AG20443 (cell line): ENCODE results near the gene KCTD17.

ENCODE experiments used
- DNase-seq: peaks from one replicate; pipeline ENCODE4 v3.0.0; 2012; ENCODE audit warnings: low spot score, mixed read lengths

Gene KCTD17

GRCh38 chr22:37103656-37104452, 52.3 kb downstream of the KCTD17 start:
- DNase-seq, result no peak

GRCh38 chr22:37105154-37105553, 53.6 kb downstream of the KCTD17 start:
- no peak for DNase-seq

DNA sequence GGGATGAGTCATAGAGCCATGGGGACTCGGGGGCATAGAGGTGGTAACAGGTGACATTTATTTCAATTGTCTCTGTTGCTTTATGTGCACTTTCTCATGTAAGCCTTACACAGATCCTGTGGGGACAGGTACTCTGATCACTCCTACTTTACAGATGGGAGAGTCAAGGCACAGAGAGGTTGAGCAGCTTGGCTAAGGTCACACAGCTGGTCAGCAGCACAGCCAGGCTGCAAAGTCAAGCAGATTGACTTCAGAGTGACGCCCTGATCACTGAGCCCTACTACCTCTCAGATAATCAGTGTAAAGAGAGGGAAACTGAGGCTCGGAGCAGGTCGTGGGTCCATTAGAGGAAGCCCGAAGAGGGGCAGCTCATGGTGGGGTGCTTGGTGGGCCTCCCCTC, 54.4 kb downstream of the KCTD17 start:
- DNase-seq, result no peak

DNA sequence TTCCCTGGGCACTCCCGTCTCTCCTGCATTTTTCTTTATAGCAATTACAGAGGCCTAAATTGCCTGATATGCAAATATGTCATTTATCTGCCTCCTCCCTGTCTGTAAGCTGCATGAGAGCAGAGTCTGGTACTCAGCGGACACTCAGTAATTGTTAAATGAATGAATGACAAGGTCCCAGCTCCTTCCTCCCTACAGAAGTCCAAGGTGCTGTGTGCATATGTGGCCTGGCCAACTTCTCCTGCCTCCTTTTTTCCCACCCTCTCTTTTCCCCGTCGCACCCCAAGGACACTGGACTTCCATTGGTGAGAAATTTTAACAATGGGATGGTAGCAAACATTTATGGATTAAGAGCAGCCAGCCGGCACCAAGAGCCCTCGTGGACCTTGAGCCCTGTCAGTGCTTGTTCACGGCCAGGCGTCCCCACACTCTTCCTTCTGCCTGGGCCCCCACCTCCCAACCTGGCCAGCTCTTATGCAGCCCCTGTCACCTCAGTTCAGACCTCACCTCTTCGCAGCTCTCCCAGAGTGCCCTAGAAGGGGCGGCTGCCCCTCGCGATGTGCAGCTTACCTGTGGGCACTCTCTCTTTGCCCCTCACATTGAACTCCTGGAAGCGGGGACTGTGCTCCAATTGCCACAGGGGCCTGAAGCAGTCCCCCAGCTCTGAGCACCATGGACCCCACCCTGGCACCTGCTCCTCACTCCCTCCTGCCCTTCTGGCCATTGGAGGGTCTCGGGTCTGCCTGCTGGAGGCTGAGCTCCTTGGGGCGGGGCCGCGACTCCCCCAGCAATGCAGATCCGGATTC, 56.5 kb downstream of the KCTD17 start:
- DNase-seq, result no peak

DNA sequence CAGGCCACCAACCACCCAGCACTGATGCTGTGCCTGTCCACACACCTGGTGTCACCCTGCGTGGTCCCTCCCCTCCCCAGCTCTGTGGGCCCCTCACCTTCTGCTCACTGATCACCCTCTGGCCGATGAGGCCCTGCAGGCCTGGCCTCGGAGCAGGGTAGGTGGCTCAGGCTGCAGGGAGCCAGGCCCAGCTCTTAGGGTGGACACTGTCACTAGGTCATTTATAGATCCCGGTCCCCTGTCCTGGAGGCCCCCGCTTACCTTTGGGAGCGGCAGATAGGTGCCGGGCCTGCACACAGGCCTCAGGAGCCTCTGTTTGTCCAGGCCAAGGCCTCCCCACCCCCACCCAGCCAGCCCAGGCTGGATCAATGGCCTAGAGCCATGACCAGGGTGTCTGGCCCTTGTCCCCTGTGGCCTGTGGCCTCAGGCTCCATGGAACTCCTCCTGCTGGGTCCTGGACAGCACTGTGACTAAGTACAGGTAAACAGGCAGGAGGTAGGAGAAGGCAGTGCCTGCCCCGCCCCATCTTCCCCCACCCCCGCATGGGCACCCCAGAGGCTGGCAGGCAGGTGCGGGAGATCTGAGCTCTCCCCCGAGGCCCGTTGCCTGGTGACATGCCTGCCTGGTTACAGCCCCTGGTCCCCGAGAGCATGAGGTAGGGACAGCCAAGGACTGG, 57.8 kb downstream of the KCTD17 start, which contains the start of gene TMPRSS6:
TSS of gene TMPRSS6 (minus strand) at position 472 of the 676 bp plus-strand sequence. CDS start 6,296 bp downstream, outside the sequence.
- DNase-seq, result no peak

- no peak for DNase-seq
These were observed 59.7 kb downstream of the KCTD17 start for GRCh38 chr22:37111156-37111717.

DNA sequence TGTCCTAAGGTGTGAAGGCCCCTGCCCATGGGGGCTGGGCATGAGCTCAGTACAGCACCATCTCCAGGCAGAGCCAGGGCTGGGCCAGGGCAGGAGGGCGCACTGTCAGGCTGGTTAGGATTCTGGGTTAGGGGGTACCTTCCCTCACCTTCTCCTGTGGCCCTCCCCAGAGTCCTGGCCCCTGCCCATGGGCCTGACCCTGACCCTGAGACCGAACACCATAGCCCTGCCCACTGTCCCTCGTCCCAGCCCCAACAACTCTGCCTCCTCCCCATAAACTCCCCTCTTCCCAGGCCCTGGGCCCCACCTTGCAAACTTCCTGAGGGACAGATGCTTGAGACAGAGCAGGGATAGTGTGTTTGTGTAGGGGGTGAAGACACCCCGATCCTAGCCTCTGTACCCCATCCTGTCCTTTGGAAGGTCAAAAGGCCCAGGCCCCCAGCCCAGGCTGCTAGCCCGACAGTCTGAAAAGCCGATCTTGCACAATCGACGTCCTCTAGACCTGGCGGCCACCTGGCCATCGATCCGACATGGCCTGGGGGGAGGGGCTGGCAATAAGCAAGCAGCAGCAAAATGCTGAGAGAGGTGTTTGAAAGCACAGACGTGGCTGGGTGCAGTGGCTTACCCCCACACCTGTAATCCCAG, 60.7 kb downstream of the KCTD17 start:
- DNase-seq, result no peak
